Spleen (tissue), 11 donors: ENCODE measurements around the gene SLC35F6. TPM values are rescaled to one million over a fixed set of nuclear protein-coding genes. Genes with fewer than 3 reads are reported as not detected.

Experiments
- DNase-seq: peaks from one replicate; pipeline ENCODE4 v3.0.0-alpha.2; 2020
- H3K27ac ChIP-seq, 8 donors: fragments of 200-600 bp; sonication (generic) in 7 of 8; 1 replicate in 4 of 8; 2 replicates in 4 of 8; pipeline versions ENCODE4 v1.5.0 to v1.8.0; 2016 to 2021; ENCODE audit warnings: inconsistent platforms in 4 of 8, mild to moderate bottlenecking in 4 of 8, moderate library complexity in 1 of 8
- H3K27me3 ChIP-seq, 7 donors: fragments of 200-600 bp; sonication (generic) in 6 of 7; replicated peaks in 1 of 7; 1 replicate in 4 of 7; 2 replicates in 3 of 7; pipeline versions ENCODE4 v1.5.0 to v1.8.0; 2016 to 2021; ENCODE audit warnings: inconsistent platforms in 3 of 7, mild to moderate bottlenecking in 1 of 7
- H3K36me3 ChIP-seq, 6 donors: fragments of 200-600 bp; sonication (generic) in 5 of 6; 1 replicate in 4 of 6; 2 replicates in 2 of 6; pipeline versions ENCODE4 v1.5.0 to v1.8.0; 2016 to 2021; ENCODE audit warnings: inconsistent platforms in 2 of 6
- H3K4me1 ChIP-seq, 6 donors: fragments of 200-600 bp; sonication (generic) in 5 of 6; 1 replicate in 3 of 6; 2 replicates in 3 of 6; pipeline versions ENCODE4 v1.5.0 to v1.8.0; 2016 to 2021; ENCODE audit warnings: inconsistent platforms in 3 of 6
- H3K4me3 ChIP-seq, 8 donors: fragments of 200-600 bp; sonication (generic) in 7 of 8; 1 replicate in 4 of 8; 2 replicates in 4 of 8; pipeline versions ENCODE4 v1.5.0 to v1.8.0; 2016 to 2021; ENCODE audit warnings: inconsistent platforms in 4 of 8, mild to moderate bottlenecking in 4 of 8, moderate library complexity in 2 of 8
- H3K9me3 ChIP-seq, 8 donors: fragments of 200-600 bp; sonication (generic) in 7 of 8; 1 replicate in 4 of 8; 2 replicates in 4 of 8; pipeline versions ENCODE4 v1.5.0 to v1.8.0; 2016 to 2021; ENCODE audit warnings: inconsistent platforms in 4 of 8
- POLR2A ChIP-seq, 3 donors: fragments of 450-650 bp; IDR thresholded peaks; one replicate each; pipeline ENCODE4 v1.5.1; 2017; ENCODE audit warnings: antibody characterized with exemption in 3 of 3, mild to moderate bottlenecking in 1 of 3
- POLR2AphosphoS5 ChIP-seq, 3 donors: sonication (generic); formaldehyde crosslinking; IDR thresholded peaks; one replicate each; pipeline ENCODE4 v1.5.1; 2017; ENCODE audit warnings: antibody characterized with exemption in 3 of 3
- WGBS, 5 donors: extraction: QIAGEN DNeasy Blood & Tissue Kit in 3 of 5; methylation state at CpG; one replicate each; pipeline versions ENCODE4 v1.1.5 to v1.1.7; 2013 to 2018; 5-methylcytosine and 5-hydroxymethylcytosine counted together
- intact Hi-C: fragments of 100-400 bp; cut with DNase I; formaldehyde crosslinking; loops from one replicate; pipeline ENCODE4 v1.15.0; 2023; ENCODE audit warnings: low total_unique reads
- polyA plus RNA-seq, 3 donors: library from polyadenylated mRNA; stranded (reverse); fragments of 200-250 nt; gene quantifications; one replicate each; pipeline ENCODE4 v1.2.1, GENCODE V29; 2013
- total RNA-seq, 7 donors: library from RNA; depleted of rRNA in 3 of 7; stranded (reverse); fragments of >200 nt in 3 of 7; fragmentation: NEBNext Ultra II Directional in 4 of 7; extraction: Animal tissue kit (Norgen Biotek cat#: 25700) in 4 of 7; gene quantifications; one replicate each; pipeline versions ENCODE4 v1.1.0 to v1.2.1, GENCODE V29; 2016 to 2021
- TF ChIP-seq, protein P1 (sequence below), 11 experiments: fragments of 200-600 bp in 7 of 11; fragments of 450-650 bp in 4 of 11; sonication (generic) in 4 of 11; IDR thresholded peaks in 8 of 11; conservative IDR thresholded peaks in 3 of 11; 1 replicate in 7 of 11; 2 replicates in 4 of 11; pipeline versions ENCODE4 v1.4.0 to v1.8.0; 2016 to 2021; ENCODE audit warnings: antibody characterized with exemption in 11 of 11, inconsistent platforms in 4 of 11, mild to moderate bottlenecking in 1 of 11
- donor health status: healthy with polysubstance abuse.
- donor health status: DM: no; HTN: no; CAD: no; lungs with moderate emphysema.
- donor health status: DM: no; HTN: no; CAD: no.
- donor health status: Bipolar disorder and iron deficiency.
- donor health status: healthy.
- donor health status: DM: no; HTN: no; CAD: no.
- donor health status: DM: yes; HTN: yes; CAD: no.

The SLC35F6 gene
- total and polyA plus RNA-seq, 10 donors = 5.3 to 50.2 (median 30.1) TPM

DNA sequence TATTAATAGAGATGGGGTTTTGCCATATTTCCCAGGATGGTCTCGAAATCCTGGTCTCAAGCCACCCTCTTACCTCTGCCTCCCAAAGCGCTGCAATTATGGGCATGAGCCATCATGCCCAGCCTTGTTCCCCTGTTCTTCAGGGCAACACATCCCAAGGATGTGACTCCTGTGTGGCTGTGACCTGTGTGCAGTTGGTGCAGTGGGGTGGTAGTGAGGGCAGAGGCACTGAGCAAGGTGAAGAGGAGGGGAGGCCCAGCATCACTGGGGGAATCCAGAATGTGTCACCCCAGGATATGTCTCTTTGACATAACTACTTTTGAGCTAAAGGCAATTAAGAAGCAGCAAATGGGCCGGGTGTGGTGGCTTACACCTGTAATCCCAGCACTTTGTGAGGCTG, 45.1 kb downstream of the SLC35F6 start:
- no peaks in the 10 kb centered on the region for H3K36me3 ChIP-seq
- H3K9me3 ChIP-seq = no peaks in the 10 kb centered on the region
- no peak for DNase-seq
- H3K27me3 ChIP-seq = peaks cover 0 to 39% (median 0%) of the 10 kb centered on the region in 7 donors
- TF ChIP-seq POLR2A (IDR thresholded peaks at IDR 0.05) = no peak
- TF ChIP-seq, protein P1, sequence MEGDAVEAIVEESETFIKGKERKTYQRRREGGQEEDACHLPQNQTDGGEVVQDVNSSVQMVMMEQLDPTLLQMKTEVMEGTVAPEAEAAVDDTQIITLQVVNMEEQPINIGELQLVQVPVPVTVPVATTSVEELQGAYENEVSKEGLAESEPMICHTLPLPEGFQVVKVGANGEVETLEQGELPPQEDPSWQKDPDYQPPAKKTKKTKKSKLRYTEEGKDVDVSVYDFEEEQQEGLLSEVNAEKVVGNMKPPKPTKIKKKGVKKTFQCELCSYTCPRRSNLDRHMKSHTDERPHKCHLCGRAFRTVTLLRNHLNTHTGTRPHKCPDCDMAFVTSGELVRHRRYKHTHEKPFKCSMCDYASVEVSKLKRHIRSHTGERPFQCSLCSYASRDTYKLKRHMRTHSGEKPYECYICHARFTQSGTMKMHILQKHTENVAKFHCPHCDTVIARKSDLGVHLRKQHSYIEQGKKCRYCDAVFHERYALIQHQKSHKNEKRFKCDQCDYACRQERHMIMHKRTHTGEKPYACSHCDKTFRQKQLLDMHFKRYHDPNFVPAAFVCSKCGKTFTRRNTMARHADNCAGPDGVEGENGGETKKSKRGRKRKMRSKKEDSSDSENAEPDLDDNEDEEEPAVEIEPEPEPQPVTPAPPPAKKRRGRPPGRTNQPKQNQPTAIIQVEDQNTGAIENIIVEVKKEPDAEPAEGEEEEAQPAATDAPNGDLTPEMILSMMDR (IDR thresholded peaks at IDR 0.05 in 8 of 11, conservative IDR thresholded peaks at IDR 0.05 in 3 of 11) = no peak
- no peak for TF ChIP-seq POLR2AphosphoS5 (IDR thresholded peaks at IDR 0.05)
- H3K4me3 ChIP-seq = no peak overlapping the region
- H3K4me1 ChIP-seq = peaks cover 0 to 15% (median 0%) of the 10 kb centered on the region in 6 donors
- no peak overlapping the region for H3K27ac ChIP-seq
- intact Hi-C loops = no loop called here
- 84 to 93% (median 90%) methylated on average over 3 of the region's 3 CpGs for WGBS, 5 donors

DNA sequence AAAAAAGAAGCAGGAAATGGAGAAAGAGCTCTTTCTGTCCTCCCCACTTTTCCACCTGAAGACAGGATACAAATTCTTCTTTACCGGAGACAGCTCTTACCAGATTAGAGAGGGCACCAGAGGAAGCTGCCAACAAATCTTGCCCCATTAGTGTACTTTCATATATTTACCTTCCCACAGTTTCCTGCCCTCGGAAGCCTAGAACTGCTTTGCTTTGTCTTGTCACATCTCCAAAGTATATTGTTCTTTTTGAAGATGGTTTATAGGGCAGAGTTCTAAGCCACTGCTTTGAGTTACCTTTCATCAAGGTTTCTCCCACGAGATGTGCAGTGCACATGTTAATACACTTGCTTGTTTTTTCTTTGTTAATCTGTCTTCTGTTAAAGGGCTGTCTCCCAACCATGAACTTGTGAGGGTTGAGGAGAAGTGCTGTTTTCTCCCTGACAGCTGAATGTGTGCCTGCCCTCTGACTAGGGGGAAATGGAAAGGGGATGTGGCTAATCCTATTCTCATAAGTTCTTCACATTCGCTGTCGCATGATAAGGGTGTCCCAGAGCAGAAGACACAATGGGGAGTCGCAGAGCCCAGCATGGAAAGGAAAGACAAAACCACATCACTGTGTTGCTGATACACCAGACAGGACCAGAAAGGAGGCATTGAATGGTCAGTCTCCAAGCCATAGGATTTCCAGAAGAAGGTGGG, 45.9 kb downstream of the SLC35F6 start:
- no peaks in the 10 kb centered on the region for H3K36me3 ChIP-seq
- H3K4me1 ChIP-seq = peaks cover 0 to 15% (median 0%) of the 10 kb centered on the region in 6 donors
- H3K9me3 ChIP-seq = no peaks in the 10 kb centered on the region
- TF ChIP-seq POLR2AphosphoS5 (IDR thresholded peaks at IDR 0.05) = peak in 1 of 3 donors; percentile 45
- TF ChIP-seq, protein P1 (IDR thresholded peaks at IDR 0.05 in 8 of 11, conservative IDR thresholded peaks at IDR 0.05 in 3 of 11) = no peak
- no peak overlapping the region for H3K4me3 ChIP-seq
- DNase-seq = no peak
- H3K27me3 ChIP-seq = peaks cover 0 to 47% (median 0%) of the 10 kb centered on the region in 7 donors
- no peak overlapping the region for H3K27ac ChIP-seq
- 8 to 28% (median 20%) methylated on average over 6 of the region's 6 CpGs for WGBS, 5 donors
- intact Hi-C loops = no loop called here

DNA sequence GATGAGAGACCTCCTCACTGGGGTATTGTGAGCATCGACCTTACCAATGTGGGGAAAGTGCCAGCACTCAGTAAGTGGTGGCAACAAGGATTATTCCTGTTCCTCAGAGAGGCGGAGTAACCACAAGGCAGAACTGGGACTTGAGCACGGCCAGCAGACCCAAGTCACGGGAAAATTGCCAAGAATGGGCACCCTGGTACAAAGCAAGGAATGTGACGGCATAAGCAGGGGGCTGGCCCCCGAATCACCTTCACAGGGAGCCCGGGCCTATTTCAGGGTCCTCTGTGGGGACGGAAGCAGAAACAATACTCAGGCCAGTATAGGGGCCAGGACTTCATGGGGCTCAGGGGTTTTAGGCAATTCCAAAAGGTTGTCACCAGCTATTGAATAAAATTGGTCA, 47.2 kb downstream of the SLC35F6 start:
- H3K36me3 ChIP-seq = no peaks in the 10 kb centered on the region
- no peak overlapping the region for H3K4me3 ChIP-seq
- peaks cover 0 to 59% (median 0%) of the 10 kb centered on the region in 7 donors for H3K27me3 ChIP-seq
- no peak overlapping the region for H3K27ac ChIP-seq
- no peak for TF ChIP-seq POLR2A (IDR thresholded peaks at IDR 0.05)
- no peaks in the 10 kb centered on the region for H3K9me3 ChIP-seq
- no peak for DNase-seq
- intact Hi-C loops = no loop called here
- H3K4me1 ChIP-seq = peaks cover 0 to 15% (median 0%) of the 10 kb centered on the region in 6 donors
- WGBS, 5 donors = 72 to 92% (median 83%) methylated on average over 8 of the region's 8 CpGs

DNA sequence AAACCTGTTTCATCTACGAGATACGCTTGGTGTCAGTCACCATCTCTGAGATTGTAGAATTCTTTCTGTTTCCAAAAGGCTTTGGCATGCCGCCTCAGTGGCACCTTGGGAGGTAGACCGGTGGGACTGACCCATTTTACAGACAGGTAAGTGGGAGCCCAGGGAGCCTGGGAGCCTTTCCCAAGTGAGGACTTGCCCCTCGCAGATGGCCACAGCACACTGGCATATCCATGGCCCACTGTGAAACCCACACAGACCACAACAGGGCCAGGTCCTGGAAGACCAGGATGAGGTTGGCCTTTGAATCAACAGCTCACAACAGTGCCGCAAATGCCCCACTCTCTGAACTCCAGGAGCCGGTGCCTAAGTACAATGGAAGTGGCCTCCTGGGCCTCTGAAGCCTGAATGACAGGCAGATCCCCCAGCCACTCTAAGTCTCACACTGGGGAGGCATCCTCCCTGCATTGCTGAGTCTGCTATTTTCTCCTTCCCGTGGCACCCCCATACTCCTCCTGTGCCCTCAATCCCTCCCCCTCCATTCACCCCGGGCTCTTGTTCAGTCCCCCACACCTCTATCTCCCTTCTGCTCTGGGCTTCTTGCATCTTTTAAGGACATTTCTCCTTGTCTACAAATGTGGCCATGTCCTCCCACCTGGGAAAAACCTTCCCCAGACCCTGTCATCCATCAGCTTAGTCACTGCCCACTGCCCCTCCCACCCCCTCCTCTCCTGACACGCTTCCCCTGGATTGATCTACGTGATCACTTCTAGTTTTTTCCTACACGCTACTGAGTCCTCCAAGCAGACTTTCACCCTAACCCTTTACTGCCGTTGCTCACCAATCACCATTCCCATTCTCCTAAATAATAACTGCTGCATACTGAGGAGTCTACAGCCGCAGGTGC, 48.0 kb downstream of the SLC35F6 start:
- 76 to 87% (median 84%) methylated on average over 14 of the region's 14 CpGs for WGBS, 5 donors
- H3K4me3 ChIP-seq = no peak overlapping the region
- H3K4me1 ChIP-seq = peaks cover 0 to 15% (median 0%) of the 10 kb centered on the region in 6 donors
- DNase-seq = no peak
- no peak overlapping the region for H3K27ac ChIP-seq
- no peaks in the 10 kb centered on the region for H3K9me3 ChIP-seq
- intact Hi-C loops = no loop called here
- TF ChIP-seq POLR2AphosphoS5 (IDR thresholded peaks at IDR 0.05) = no peak
- no peak for TF ChIP-seq POLR2A (IDR thresholded peaks at IDR 0.05)
- TF ChIP-seq, protein P1 (IDR thresholded peaks at IDR 0.05 in 8 of 11, conservative IDR thresholded peaks at IDR 0.05 in 3 of 11) = no peak
- peaks cover 0 to 65% (median 0%) of the 10 kb centered on the region in 7 donors for H3K27me3 ChIP-seq
- H3K36me3 ChIP-seq = no peaks in the 10 kb centered on the region
